H9 (cell line): ENCODE measurements around the gene XRCC6. TPM values are rescaled to one million over a fixed set of nuclear protein-coding genes. Genes with fewer than 3 reads are reported as not detected.
"Not testable (repeated sequence)": the region's sequence is repeated elsewhere in the genome, so short reads cannot be mapped to it uniquely, and the experiment has no call there.

Experiments used
- DNase-seq: peaks from one replicate; pipeline ENCODE4 v3.0.0-alpha.2; 2017
- H2AFZ ChIP-seq: one replicate; pipeline ENCODE4 v1.6.1; 2013; ENCODE audit warnings: mild to moderate bottlenecking, low read length, control low read depth, moderate library complexity
- H2AK5ac ChIP-seq: 2 replicates; pipeline ENCODE4 v1.6.1; 2013; ENCODE audit warnings: low read length, control low read depth, mixed read lengths; ENCODE audit not compliant: insufficient read length
- H2BK120ac ChIP-seq: one replicate; pipeline ENCODE4 v1.6.1; 2013; ENCODE audit warnings: low read depth, mild to moderate bottlenecking, low read length, control low read depth, inconsistent platforms; ENCODE audit not compliant: poor library complexity, severe bottlenecking
- H2BK12ac ChIP-seq: 2 replicates; pipeline ENCODE4 v1.6.1; 2013; ENCODE audit warnings: low read length, control low read depth, mixed read lengths, low read depth; ENCODE audit not compliant: insufficient read length
- H2BK15ac ChIP-seq: 2 replicates; pipeline ENCODE4 v1.6.1; 2013; ENCODE audit warnings: low read depth, low read length, control low read depth
- H2BK20ac ChIP-seq: one replicate; pipeline ENCODE4 v1.6.1; 2013; ENCODE audit warnings: low read depth, mild to moderate bottlenecking, low read length, control low read depth, inconsistent platforms; ENCODE audit not compliant: poor library complexity, severe bottlenecking
- H2BK5ac ChIP-seq: 2 replicates; pipeline ENCODE4 v1.6.1; 2013; ENCODE audit warnings: low read length, control low read depth, mixed read lengths; ENCODE audit not compliant: insufficient read length
- H3K14ac ChIP-seq: 2 replicates; pipeline ENCODE4 v1.6.1; 2013; ENCODE audit warnings: low read length, control low read depth; ENCODE audit not compliant: insufficient read depth
- H3K18ac ChIP-seq: 2 replicates; pipeline ENCODE4 v1.6.1; 2013; ENCODE audit warnings: low read depth, mild to moderate bottlenecking, mixed read lengths, low read length, control low read depth; ENCODE audit not compliant: insufficient read length
- H3K23ac ChIP-seq: 2 replicates; pipeline ENCODE4 v1.6.1; 2013; ENCODE audit warnings: low read length, control low read depth, mixed read lengths, low read depth; ENCODE audit not compliant: insufficient read length
- H3K23me2 ChIP-seq: 2 replicates; pipeline ENCODE4 v1.6.1; 2013; ENCODE audit warnings: low read depth, mild to moderate bottlenecking, mixed read lengths, low read length, control low read depth; ENCODE audit not compliant: insufficient read length, poor library complexity, severe bottlenecking
- H3K27ac ChIP-seq: 2 replicates; pipeline ENCODE4 v1.5.1; 2013; ENCODE audit warnings: low read length, control low read depth, mixed read lengths, low read depth; ENCODE audit not compliant: insufficient read length
- H3K27me3 ChIP-seq: 2 replicates; pipeline ENCODE4 v1.6.1; 2013; ENCODE audit warnings: low read length, control low read depth, inconsistent platforms; ENCODE audit not compliant: insufficient read depth
- H3K4ac ChIP-seq: 2 replicates; pipeline ENCODE4 v1.6.1; 2013; ENCODE audit warnings: low read depth, mild to moderate bottlenecking, control low read depth, inconsistent platforms, low read length, moderate library complexity
- H3K4me1 ChIP-seq: 2 replicates; pipeline ENCODE4 v1.6.1; 2013; ENCODE audit warnings: low read length, control low read depth, inconsistent platforms; ENCODE audit not compliant: insufficient read depth
- H3K4me2 ChIP-seq: 2 replicates; pipeline ENCODE4 v1.6.1; 2013; ENCODE audit warnings: low read length, control low read depth, mixed read lengths; ENCODE audit not compliant: insufficient read length, insufficient read depth
- H3K56ac ChIP-seq: 2 replicates; pipeline ENCODE4 v1.6.1; 2013; ENCODE audit warnings: low read depth, mild to moderate bottlenecking, mixed read lengths, low read length, control low read depth; ENCODE audit not compliant: insufficient read length
- H3K79me1 ChIP-seq: 2 replicates; pipeline ENCODE4 v1.6.1; 2013; ENCODE audit warnings: low read depth, mild to moderate bottlenecking, moderate library complexity, low read length, control low read depth, inconsistent platforms; ENCODE audit not compliant: insufficient read depth, poor library complexity, severe bottlenecking
- H3K79me2 ChIP-seq: 2 replicates; pipeline ENCODE4 v1.6.1; 2013; ENCODE audit warnings: low read length, control low read depth, inconsistent platforms; ENCODE audit not compliant: insufficient read depth
- H3K9ac ChIP-seq: 2 replicates; pipeline ENCODE4 v1.6.1; 2013; ENCODE audit warnings: low read length, control low read depth, mixed read lengths; ENCODE audit not compliant: insufficient read length; ENCODE audit errors: extremely low read depth
- H3K9me3 ChIP-seq: one replicate; pipeline ENCODE4 v1.6.1; 2013; ENCODE audit warnings: low read depth, low read length, inconsistent platforms; ENCODE audit not compliant: control insufficient read depth
- H3T11ph ChIP-seq: one replicate; pipeline ENCODE4 v1.6.1; 2013; ENCODE audit warnings: mild to moderate bottlenecking, low read length, control low read depth, inconsistent platforms
- H4K20me1 ChIP-seq: one replicate; pipeline ENCODE4 v1.6.1; 2013; ENCODE audit not compliant: control insufficient read depth, insufficient read length, insufficient read depth
- H4K5ac ChIP-seq: 2 replicates; pipeline ENCODE4 v1.6.1; 2013; ENCODE audit warnings: low read depth, mild to moderate bottlenecking, mixed read lengths, low read length, control low read depth; ENCODE audit not compliant: insufficient read length
- H4K8ac ChIP-seq: replicated peaks from 2 replicates; pipeline ENCODE4 v1.6.1; 2013; ENCODE audit warnings: low read length, control low read depth, mixed read lengths, low read depth; ENCODE audit not compliant: insufficient read length
- H4K91ac ChIP-seq: 2 replicates; pipeline ENCODE4 v1.6.1; 2013; ENCODE audit warnings: low read depth, mild to moderate bottlenecking, moderate library complexity, mixed read lengths, low read length, control low read depth; ENCODE audit not compliant: insufficient read length
- H3K27ac Mint-ChIP-seq, 3 experiments: 2 replicates in 2 of 3; 3 replicates in 1 of 3; pipeline ENCODE4 v1.8.0; 2020 to 2021; ENCODE audit warnings: mixed read lengths in 3 of 3, mild to moderate bottlenecking in 1 of 3, moderate library complexity in 1 of 3
- H3K27me3 Mint-ChIP-seq: 2 replicates; pipeline ENCODE4 v1.8.0; 2021; ENCODE audit warnings: low read depth, mild to moderate bottlenecking, moderate library complexity, mixed read lengths
- H3K36me3 Mint-ChIP-seq, 3 experiments: 2 replicates in 2 of 3; 3 replicates in 1 of 3; pipeline ENCODE4 v1.8.0; 2020 to 2021; ENCODE audit warnings: low read depth in 3 of 3, mixed read lengths in 3 of 3; ENCODE audit not compliant: insufficient read depth in 1 of 3
- H3K4me1 Mint-ChIP-seq, 2 experiments: 2 replicates each; pipeline ENCODE4 v1.8.0; 2020; ENCODE audit warnings: mixed read lengths in 2 of 2
- H3K4me3 Mint-ChIP-seq, 2 experiments: 2 replicates in 1 of 2; 3 replicates in 1 of 2; pipeline ENCODE4 v1.8.0; 2020 to 2021; ENCODE audit warnings: mild to moderate bottlenecking in 2 of 2, mixed read lengths in 2 of 2, moderate library complexity in 1 of 2
- H3K9me3 Mint-ChIP-seq, 2 experiments: 2 replicates in 1 of 2; 3 replicates in 1 of 2; pipeline ENCODE4 v1.8.0; 2020; ENCODE audit warnings: mild to moderate bottlenecking in 2 of 2, mixed read lengths in 2 of 2, moderate library complexity in 1 of 2
- CTCF ChIP-seq: fragments of 200-600 bp; sonication (generic); conservative IDR thresholded peaks from 3 replicates; pipeline ENCODE4 v1.8.0; 2021; ENCODE audit warnings: antibody characterized with exemption, mild to moderate bottlenecking
- WGBS: extraction: QIAGEN DNeasy Blood & Tissue Kit; methylation state at CpG from one replicate; pipeline ENCODE4 v1.1.7; 2013; ENCODE audit warnings: missing lambda C conversion rate, low lambda C conversion rate, mixed read lengths; ENCODE audit not compliant: insufficient read length; ENCODE audit errors: extremely low coverage; 5-methylcytosine and 5-hydroxymethylcytosine counted together
- total RNA-seq: library from RNA; stranded (reverse); gene quantifications from 2 replicates; pipeline ENCODE4 v1.2.1, GENCODE V29; 2021

The XRCC6 gene
- total RNA-seq, 1 experiment from 2014 or later = 461 TPM

- Histone ChIP-seq H3K23me2 (no peaks in the 10 kb centered on the region), H2BK20ac (no peak overlapping the region), H3K9me3 (no peaks in the 10 kb centered on the region), H2BK120ac (no peak overlapping the region), H2BK12ac (no peak overlapping the region), H2BK5ac (no peak overlapping the region), H3K4me2 (no peak overlapping the region), H4K8ac (no peak overlapping the region), H3K9ac (no peak overlapping the region), H3K27ac (no peak overlapping the region), H4K91ac (no peak overlapping the region), H3K14ac (no peak overlapping the region), H3K18ac (no peak overlapping the region), H3K4ac (no peak overlapping the region), H3T11ph (no peak overlapping the region), H3K79me1 (no peaks in the 10 kb centered on the region), H3K56ac (no peak overlapping the region), H3K79me2 (no peaks in the 10 kb centered on the region), H2BK15ac (no peak overlapping the region), H3K23ac (no peak overlapping the region), H2AFZ (no peak overlapping the region), H2AK5ac (no peak overlapping the region), H4K20me1 (peaks cover 3% of the 10 kb centered on the region), H4K5ac (no peak overlapping the region), H3K4me1 (no peaks in the 10 kb centered on the region), H3K27me3 (no peaks in the 10 kb centered on the region)
- Mint-ChIP-seq H3K27me3 (no peaks in the 10 kb centered on the region), H3K27ac (no peak overlapping the region), H3K36me3 (peaks cover 38 to 81% (median 68%) of the 10 kb centered on the region in 3 experiments), H3K4me3 (no peak overlapping the region), H3K9me3 (no peaks in the 10 kb centered on the region), H3K4me1 (no peaks in the 10 kb centered on the region; a peak in 1 of 4 replicates)
- no peak for TF ChIP-seq CTCF
- WGBS = no CpG with 5 or more reads among the region's 2 CpGs
- DNase-seq = no peak
Measured at GRCh38 chr22:41661713-41662112, 40.6 kb downstream of the XRCC6 start.

- not testable (repeated sequence) for H3K9ac ChIP-seq, H2BK12ac ChIP-seq, H3K9me3 Mint-ChIP-seq, H4K5ac ChIP-seq, H3K9me3 ChIP-seq, DNase-seq, H4K91ac ChIP-seq, H2AK5ac ChIP-seq, H2BK15ac ChIP-seq, H3K27me3 ChIP-seq, H2BK5ac ChIP-seq, H3K27ac ChIP-seq, H2BK120ac ChIP-seq, H2AFZ ChIP-seq, H3K56ac ChIP-seq, H3K4ac ChIP-seq, H3K79me1 ChIP-seq, H4K8ac ChIP-seq, H4K20me1 ChIP-seq, H3K4me1 ChIP-seq, H2BK20ac ChIP-seq, H3K27me3 Mint-ChIP-seq, H3K4me1 Mint-ChIP-seq, H3K79me2 ChIP-seq, H3K18ac ChIP-seq, H3T11ph ChIP-seq, H3K23ac ChIP-seq, H3K14ac ChIP-seq, H3K4me3 Mint-ChIP-seq, H3K23me2 ChIP-seq, H3K4me2 ChIP-seq
- no CpG with 5 or more reads among the region's 9 CpGs for WGBS
- Mint-ChIP-seq H3K36me3 (peaks cover 27 to 63% (median 50%) of the 10 kb centered on the region in 3 experiments), H3K27ac (peak overlapping the region in 1 of 3 experiments; percentile 50; a peak in 1 of 7 replicates)
Measured at GRCh38 chr22:41663594-41663993, 42.5 kb downstream of the XRCC6 start.
